Neural cell (in vitro differentiated cells): ENCODE measurements around the gene GNLY. TPM values are rescaled to one million over a fixed set of nuclear protein-coding genes. Genes with fewer than 3 reads are reported as not detected.
"Not testable (repeated sequence)": the region's sequence is repeated elsewhere in the genome, so short reads cannot be mapped to it uniquely, and the experiment has no call there.

Source experiments
- H2AFZ ChIP-seq: fragments of 200-600, 300-800 bp; sonication (generic), shearing (Covaris generic); 2 replicates; pipeline ENCODE4 v1.6.0; 2014; ENCODE audit warnings: low read depth, mild to moderate bottlenecking, antibody characterized with exemption, low read length, moderate library complexity
- H3F3A ChIP-seq: fragments of 200-600 bp; shearing (Covaris generic); 2 replicates; pipeline ENCODE4 v1.6.1; 2016; ENCODE audit warnings: mild to moderate bottlenecking, moderate library complexity, mixed read lengths, antibody characterized with exemption, low read length; ENCODE audit not compliant: insufficient read depth, poor library complexity, severe bottlenecking
- H3K27ac ChIP-seq: fragments of 200-600, 300-800 bp; sonication (generic), shearing (Covaris generic); 2 replicates; pipeline ENCODE4 v1.5.1; 2014; ENCODE audit warnings: mild to moderate bottlenecking, low read length, moderate library complexity
- H3K27me3 ChIP-seq: fragments of 300-800, 200-600 bp; sonication (generic), shearing (Covaris generic); 2 replicates; pipeline ENCODE4 v1.6.0; 2014; ENCODE audit warnings: mild to moderate bottlenecking, low read depth, low read length, moderate library complexity; ENCODE audit not compliant: insufficient read depth
- H3K36me3 ChIP-seq: fragments of 300-800, 200-600 bp; sonication (generic), shearing (Covaris generic); 2 replicates; pipeline ENCODE4 v1.5.1; 2014; ENCODE audit warnings: mild to moderate bottlenecking, antibody characterized with exemption, low read length, moderate library complexity; ENCODE audit not compliant: insufficient read depth
- H3K4me2 ChIP-seq: fragments of 300-800, 200-600 bp; sonication (generic), shearing (Covaris generic); 2 replicates; pipeline ENCODE4 v1.6.0; 2014; ENCODE audit warnings: mild to moderate bottlenecking, low read length
- H3K4me3 ChIP-seq: fragments of 300-800, 200-600 bp; sonication (generic), shearing (Covaris generic); 2 replicates; pipeline ENCODE4 v1.5.1; 2014; ENCODE audit warnings: mild to moderate bottlenecking, low read length, moderate library complexity
- H3K79me2 ChIP-seq: fragments of 200-600 bp; shearing (Covaris generic); replicated peaks from 2 replicates; pipeline ENCODE4 v1.6.0; 2014; ENCODE audit warnings: mild to moderate bottlenecking, low read length, moderate library complexity; ENCODE audit not compliant: insufficient read depth
- H3K9ac ChIP-seq: fragments of 300-800, 200-600 bp; sonication (generic), shearing (Covaris generic); 2 replicates; pipeline ENCODE4 v1.6.1; 2016; ENCODE audit warnings: mild to moderate bottlenecking, low read length, mixed read lengths
- H3K9me2 ChIP-seq: fragments of 200-600 bp; shearing (Covaris generic); 2 replicates; pipeline ENCODE4 v1.6.1; 2016; ENCODE audit warnings: mild to moderate bottlenecking, low read length, mixed read lengths; ENCODE audit not compliant: insufficient read depth
- H3K9me3 ChIP-seq: fragments of 200-600, 300-800 bp; sonication (generic), shearing (Covaris generic); 2 replicates; pipeline ENCODE4 v1.6.1; 2016; ENCODE audit warnings: mild to moderate bottlenecking, mixed run types, low read length, moderate library complexity, mixed read lengths
- H4K20me1 ChIP-seq: fragments of 200-600 bp; shearing (Covaris generic); 2 replicates; pipeline ENCODE4 v1.6.1; 2016; ENCODE audit warnings: mild to moderate bottlenecking, mixed run types; ENCODE audit not compliant: insufficient read depth
- CTCF ChIP-seq: fragments of 450-650 bp; IDR thresholded peaks from 2 replicates; pipeline ENCODE4 v1.5.1; 2014; ENCODE audit warnings: antibody characterized with exemption, mild to moderate bottlenecking, moderate library complexity; ENCODE audit not compliant: poor library complexity, severe bottlenecking
- EP300 ChIP-seq: fragments of 450-650 bp; conservative IDR thresholded peaks from 2 replicates; pipeline ENCODE4 v1.6.1; 2014; ENCODE audit warnings: antibody characterized with exemption, mild to moderate bottlenecking, moderate library complexity; ENCODE audit not compliant: poor library complexity, severe bottlenecking
- EZH2 ChIP-seq: fragments of 200-600, 300-800 bp; shearing (Covaris generic), sonication (generic); IDR thresholded peaks from 2 replicates; pipeline ENCODE4 v1.6.1; 2014; ENCODE audit warnings: antibody characterized with exemption, low read length, borderline replicate concordance, mild to moderate bottlenecking; ENCODE audit not compliant: insufficient read depth, poor library complexity, severe bottlenecking
- MXI1 ChIP-seq: fragments of 450-650 bp; conservative IDR thresholded peaks from 2 replicates; pipeline ENCODE4 v1.6.1; 2014; ENCODE audit warnings: antibody characterized with exemption, mild to moderate bottlenecking; ENCODE audit not compliant: poor library complexity, severe bottlenecking
- POLR2AphosphoS5 ChIP-seq: IDR thresholded peaks from 2 replicates; pipeline ENCODE4 v1.6.1; 2012
- RAD21 ChIP-seq: fragments of 450-650 bp; conservative IDR thresholded peaks from 2 replicates; pipeline ENCODE4 v1.6.1; 2014; ENCODE audit warnings: antibody characterized with exemption, mild to moderate bottlenecking, moderate library complexity
- REST ChIP-seq: IDR thresholded peaks from 2 replicates; pipeline ENCODE4 v1.6.1; 2012; ENCODE audit warnings: borderline replicate concordance
- SMC3 ChIP-seq: fragments of 450-650 bp; conservative IDR thresholded peaks from 2 replicates; pipeline ENCODE4 v1.6.1; 2014; ENCODE audit warnings: antibody characterized with exemption, mild to moderate bottlenecking, moderate library complexity; ENCODE audit not compliant: poor library complexity
- TAF1 ChIP-seq: IDR thresholded peaks from 2 replicates; pipeline ENCODE4 v1.6.1; 2012; ENCODE audit warnings: low read depth
- polyA plus RNA-seq: library from polyadenylated mRNA; depleted of rRNA; stranded (reverse); fragments of >200 nt; gene quantifications from 2 replicates; pipeline ENCODE4 v1.2.3, GENCODE V29; 2014

The GNLY gene
- polyA plus RNA-seq, 1 donor from 2014 or later: not detected

GRCh38 chr2:85668857-85669142 lies 25.4 kb upstream of the GNLY start:
- Histone ChIP-seq H3K9me3 (no peaks in the 10 kb centered on the region), H3K27ac (no peak overlapping the region), H3K79me2 (no peaks in the 10 kb centered on the region), H2AFZ (no peak overlapping the region), H3F3A (no peaks in the 10 kb centered on the region), H3K27me3 (no peaks in the 10 kb centered on the region), H3K4me3 (no peak overlapping the region), H3K9ac (no peak overlapping the region), H4K20me1 (no peaks in the 10 kb centered on the region), H3K9me2 (no peaks in the 10 kb centered on the region), H3K4me2 (no peak overlapping the region), H3K36me3 (no peaks in the 10 kb centered on the region)
- TF ChIP-seq EZH2: no peak
- TF ChIP-seq MXI1: no peak
- TF ChIP-seq POLR2AphosphoS5: no peak
- TF ChIP-seq CTCF: no peak
- no peak for TF ChIP-seq REST
- TF ChIP-seq RAD21: no peak
- TF ChIP-seq EP300: no peak
- TF ChIP-seq SMC3: no peak
- TF ChIP-seq TAF1: no peak

- Histone ChIP-seq H3K9me3 (no peaks in the 10 kb centered on the region), H3K27ac (no peak overlapping the region), H2AFZ (no peak overlapping the region), H3K36me3 (no peaks in the 10 kb centered on the region), H3K79me2 (no peaks in the 10 kb centered on the region), H3K9me2 (no peaks in the 10 kb centered on the region), H4K20me1 (no peaks in the 10 kb centered on the region), H3K4me2 (no peak overlapping the region), H3K9ac (no peak overlapping the region), H3K4me3 (no peak overlapping the region), H3K27me3 (no peaks in the 10 kb centered on the region), H3F3A (no peaks in the 10 kb centered on the region)
- no peak for TF ChIP-seq CTCF
- no peak for TF ChIP-seq RAD21
- no peak for TF ChIP-seq EZH2
- TF ChIP-seq TAF1: no peak
- no peak for TF ChIP-seq EP300
- TF ChIP-seq MXI1: no peak
- TF ChIP-seq SMC3: no peak
- TF ChIP-seq POLR2AphosphoS5: no peak
- no peak for TF ChIP-seq REST
These were observed 24.6 kb upstream of the GNLY start for GRCh38 chr2:85669549-85669948.

- not testable (repeated sequence) for H3K79me2 ChIP-seq, H4K20me1 ChIP-seq, H3K27me3 ChIP-seq, H3K27ac ChIP-seq, H3K9me2 ChIP-seq, H3K4me3 ChIP-seq, H3F3A ChIP-seq, H3K4me2 ChIP-seq, H3K9ac ChIP-seq, H3K9me3 ChIP-seq, H3K36me3 ChIP-seq, H2AFZ ChIP-seq
These were observed 23.7 kb upstream of the GNLY start for GRCh38 chr2:85670416-85670815.
